Neural progenitor cell (in vitro differentiated cells): Measurements from ENCODE around the gene PRKCH.

Experiments
- CTCF ChIP-seq: fragments of 200-600 bp; sonication (generic); IDR thresholded peaks from 2 replicates; pipeline ENCODE4 v1.5.1; 2017; ENCODE audit warnings: antibody characterized with exemption, mild to moderate bottlenecking
- EZH2 ChIP-seq: fragments of 200-600 bp; sonication (generic); IDR thresholded peaks from 2 replicates; pipeline ENCODE4 v1.6.1; 2017; ENCODE audit warnings: antibody characterized with exemption, mild to moderate bottlenecking, moderate library complexity

GRCh38 chr14:61279082-61279481 is 42.3 kb upstream of the PRKCH start:
- TF ChIP-seq CTCF (no peak), EZH2 (no peak)
